RWPE2 (cell line): Measurements from ENCODE around the gene GSTM3.

Experiments
- ATAC-seq: fragments of 200-7000 bp; cut with Tn5 transposase; 3 replicates; pipeline ENCODE4 v1.9.1; 2021; ENCODE audit warnings: low read depth
- DNase-seq: peaks from one replicate; pipeline ENCODE4 v3.0.0-alpha.2; 2020; ENCODE audit warnings: low spot score
- H3K27ac ChIP-seq: fragments of 450-650 bp; 2 replicates; pipeline ENCODE4 v1.5.1; 2017; ENCODE audit warnings: mild to moderate bottlenecking; ENCODE audit not compliant: poor library complexity, severe bottlenecking
- H3K27me3 ChIP-seq: fragments of 250-450 bp; sonication (Bioruptor Pico); 2 replicates; pipeline ENCODE4 v1.5.1; 2021; ENCODE audit warnings: mild to moderate bottlenecking, moderate library complexity; ENCODE audit not compliant: insufficient read depth, poor library complexity, severe bottlenecking
- H3K36me3 ChIP-seq: fragments of 250-450 bp; sonication (Bioruptor Pico); 2 replicates; pipeline ENCODE4 v1.5.1; 2020; ENCODE audit warnings: low read depth, mild to moderate bottlenecking, moderate library complexity
- H3K4me1 ChIP-seq: fragments of 250-450 bp; sonication (Bioruptor Pico); 2 replicates; pipeline ENCODE4 v1.5.1; 2021; ENCODE audit warnings: mild to moderate bottlenecking, moderate library complexity; ENCODE audit not compliant: insufficient read depth, poor library complexity, severe bottlenecking
- H3K4me3 ChIP-seq: fragments of 250-450 bp; sonication (Bioruptor Pico); 2 replicates; pipeline ENCODE4 v1.5.1; 2021; ENCODE audit warnings: mild to moderate bottlenecking, moderate library complexity; ENCODE audit not compliant: severe bottlenecking
- H3K9me3 ChIP-seq: fragments of 250-450 bp; sonication (Bioruptor Pico); 2 replicates; pipeline ENCODE4 v1.5.1; 2021; ENCODE audit warnings: mild to moderate bottlenecking, moderate library complexity; ENCODE audit not compliant: severe bottlenecking
- TF ChIP-seq, protein P1 (sequence below): fragments of 450-650 bp; IDR thresholded peaks from one replicate; pipeline ENCODE4 v1.5.1; 2017; ENCODE audit warnings: mild to moderate bottlenecking, moderate library complexity; ENCODE audit not compliant: poor library complexity, severe bottlenecking

GSTM3 gene

DNA sequence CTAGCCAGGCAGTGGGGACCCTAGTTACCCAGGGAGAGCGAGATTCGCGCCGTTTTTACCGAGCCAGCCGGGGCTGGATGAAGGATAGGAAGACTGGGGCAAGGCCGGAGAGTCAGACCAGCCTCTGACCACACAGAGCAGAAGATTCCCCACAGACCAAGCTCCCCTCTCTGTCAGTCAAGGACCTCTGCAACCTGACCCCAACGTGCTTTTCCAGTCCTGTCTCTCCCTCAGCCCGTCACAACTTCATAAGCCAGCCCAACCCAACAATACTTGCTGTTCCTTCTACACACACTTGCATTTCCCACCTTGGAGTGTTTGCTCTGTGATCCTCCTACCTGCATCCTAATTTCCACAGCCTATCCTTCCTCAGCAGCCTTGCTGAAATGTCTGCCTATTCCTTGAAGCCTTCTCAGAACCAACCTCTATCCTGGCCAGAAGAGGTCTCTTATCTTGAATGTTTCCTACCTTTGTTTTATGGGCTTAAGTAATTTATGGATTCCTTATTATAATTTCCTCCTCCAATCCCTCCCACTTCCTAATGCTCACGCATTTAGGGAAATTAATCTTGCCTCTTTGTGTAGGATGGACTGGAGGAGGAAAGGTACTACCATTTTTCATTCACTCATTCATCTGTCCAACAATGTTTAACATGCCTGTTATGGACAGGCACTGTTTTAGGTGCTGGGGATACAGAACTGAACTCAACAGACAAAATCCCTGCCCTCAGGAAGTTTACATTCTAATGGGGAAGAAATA is at the start of gene GSTM3:
GSTM3 (minus strand) TSS at position 424 of the 759 bp plus-strand sequence. CDS start 751 bp downstream, outside the sequence.
- no peak within 1 kb of the TSS for H3K27ac ChIP-seq
- TF ChIP-seq, protein P1, sequence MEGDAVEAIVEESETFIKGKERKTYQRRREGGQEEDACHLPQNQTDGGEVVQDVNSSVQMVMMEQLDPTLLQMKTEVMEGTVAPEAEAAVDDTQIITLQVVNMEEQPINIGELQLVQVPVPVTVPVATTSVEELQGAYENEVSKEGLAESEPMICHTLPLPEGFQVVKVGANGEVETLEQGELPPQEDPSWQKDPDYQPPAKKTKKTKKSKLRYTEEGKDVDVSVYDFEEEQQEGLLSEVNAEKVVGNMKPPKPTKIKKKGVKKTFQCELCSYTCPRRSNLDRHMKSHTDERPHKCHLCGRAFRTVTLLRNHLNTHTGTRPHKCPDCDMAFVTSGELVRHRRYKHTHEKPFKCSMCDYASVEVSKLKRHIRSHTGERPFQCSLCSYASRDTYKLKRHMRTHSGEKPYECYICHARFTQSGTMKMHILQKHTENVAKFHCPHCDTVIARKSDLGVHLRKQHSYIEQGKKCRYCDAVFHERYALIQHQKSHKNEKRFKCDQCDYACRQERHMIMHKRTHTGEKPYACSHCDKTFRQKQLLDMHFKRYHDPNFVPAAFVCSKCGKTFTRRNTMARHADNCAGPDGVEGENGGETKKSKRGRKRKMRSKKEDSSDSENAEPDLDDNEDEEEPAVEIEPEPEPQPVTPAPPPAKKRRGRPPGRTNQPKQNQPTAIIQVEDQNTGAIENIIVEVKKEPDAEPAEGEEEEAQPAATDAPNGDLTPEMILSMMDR = no peak
- H3K4me1 ChIP-seq = no peaks in the 10 kb centered on the region
- H3K9me3 ChIP-seq = no peaks in the 10 kb centered on the region
- ATAC-seq = peak; percentile 43
- H3K4me3 ChIP-seq = peak within 1 kb of the TSS; percentile 52
- DNase-seq = no peak
- peaks cover 15% of the 10 kb centered on the region for H3K36me3 ChIP-seq
- H3K27me3 ChIP-seq = no peaks in the 10 kb centered on the region

DNA sequence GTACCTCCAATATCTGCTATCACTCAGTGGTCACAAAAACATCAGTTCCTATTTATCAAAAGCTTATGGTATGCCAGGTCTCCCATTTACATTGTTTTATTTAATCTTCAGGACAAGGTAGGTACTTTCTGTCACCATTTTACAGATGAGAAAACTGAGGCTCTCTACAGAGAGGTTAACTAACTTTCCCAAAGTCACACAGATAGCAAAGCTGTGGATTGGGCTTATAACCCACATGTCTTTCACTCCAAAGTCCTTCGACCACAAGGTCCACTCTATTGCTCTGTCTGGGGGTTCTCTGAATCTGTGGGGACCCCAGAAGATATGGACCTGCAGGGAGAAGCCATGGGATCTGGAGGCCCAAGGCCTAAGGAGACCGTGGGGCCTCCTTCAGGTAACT is 49.5 kb upstream of the GSTM3 start:
- no peaks in the 10 kb centered on the region for H3K27me3 ChIP-seq
- H3K27ac ChIP-seq = no peak overlapping the region
- TF ChIP-seq, protein P1 = no peak
- peaks cover 41% of the 10 kb centered on the region for H3K4me1 ChIP-seq
- no peaks in the 10 kb centered on the region for H3K9me3 ChIP-seq
- no peak for ATAC-seq
- H3K4me3 ChIP-seq = no peak overlapping the region
- H3K36me3 ChIP-seq = no peaks in the 10 kb centered on the region
- DNase-seq = no peak

DNA sequence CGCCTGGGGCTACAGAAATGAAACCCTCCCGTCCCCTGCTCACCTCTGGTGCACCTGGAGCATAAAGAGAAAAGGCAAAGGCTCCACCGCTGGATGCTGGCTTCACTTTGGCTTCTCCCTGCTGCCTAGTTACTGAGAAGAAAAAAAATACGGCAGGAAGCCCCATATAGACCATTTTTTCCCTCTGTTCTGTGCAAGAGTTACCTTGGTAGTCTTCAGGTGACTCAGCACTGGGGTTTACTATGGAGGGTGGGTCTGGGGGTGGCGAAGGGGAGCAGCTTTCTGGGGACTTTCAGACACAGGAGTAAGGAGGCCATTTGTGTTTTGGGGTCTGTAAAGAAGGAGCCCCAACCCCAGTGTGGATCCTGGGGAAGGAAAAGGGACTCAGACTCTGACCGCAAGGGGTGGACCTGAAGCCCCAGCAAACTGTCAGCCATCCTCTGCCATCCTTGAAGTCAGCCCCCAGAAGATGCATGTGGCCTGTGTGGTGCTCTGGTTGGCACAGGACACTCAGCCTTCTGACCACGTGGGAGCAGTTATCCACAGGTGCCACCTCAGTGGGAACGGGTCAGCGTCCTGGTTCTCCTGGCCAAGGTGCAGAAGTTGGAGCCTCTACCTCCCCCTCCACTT is 48.8 kb upstream of the GSTM3 start:
- Histone ChIP-seq H3K27me3 (no peaks in the 10 kb centered on the region), H3K4me1 (peaks cover 41% of the 10 kb centered on the region), H3K4me3 (no peak overlapping the region), H3K36me3 (no peaks in the 10 kb centered on the region), H3K9me3 (no peaks in the 10 kb centered on the region), H3K27ac (no peak overlapping the region)
- no peak for DNase-seq
- TF ChIP-seq, protein P1 = no peak
- ATAC-seq = no peak

DNA sequence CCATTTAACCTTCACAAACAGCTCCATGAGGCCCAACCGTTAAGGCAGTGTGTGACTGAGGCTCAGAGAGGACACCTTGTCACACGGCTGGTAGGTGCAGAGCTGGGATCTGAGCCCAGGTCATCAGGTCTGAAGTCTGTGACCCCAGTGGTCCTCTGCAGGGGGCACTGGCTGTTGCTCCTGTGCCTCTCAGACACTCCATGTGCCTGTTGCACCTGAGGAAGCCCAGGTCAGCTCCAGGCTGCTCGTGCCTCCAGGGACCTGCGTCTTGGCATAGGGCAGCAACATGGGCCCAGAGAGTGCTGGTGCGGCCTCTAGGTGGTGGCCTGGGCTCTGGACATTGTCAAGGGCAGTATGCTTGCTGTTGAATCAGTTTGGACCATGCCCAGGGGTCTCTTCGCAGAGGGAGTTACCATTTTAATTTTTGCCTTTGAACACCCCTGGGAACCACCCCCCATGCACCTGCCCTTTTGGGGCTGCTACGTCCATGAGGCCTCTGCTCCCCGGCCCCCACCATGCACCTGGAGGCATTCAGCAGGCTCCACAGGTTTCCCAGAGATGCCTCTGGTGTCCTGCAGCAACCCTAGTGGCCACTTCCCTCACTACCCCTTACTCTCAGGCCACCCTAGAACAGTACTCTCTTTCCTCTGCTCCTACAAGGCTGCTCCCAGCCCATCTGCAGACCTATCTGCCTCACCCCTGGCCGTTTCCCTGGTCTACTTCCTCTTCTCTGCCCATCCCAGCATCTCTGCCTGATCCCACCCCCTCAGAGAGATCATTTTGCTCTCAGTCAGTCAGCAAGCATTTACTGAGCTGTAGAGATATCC is 48.1 kb upstream of the GSTM3 start:
- no peaks in the 10 kb centered on the region for H3K27me3 ChIP-seq
- DNase-seq (peak; percentile 50), ATAC-seq (peak; percentile 39; the same call in 1 of the 3 replicates)
- H3K27ac ChIP-seq = no peak overlapping the region
- peaks cover 40% of the 10 kb centered on the region for H3K4me1 ChIP-seq
- TF ChIP-seq, protein P1 = peak; percentile 23
- H3K36me3 ChIP-seq = no peaks in the 10 kb centered on the region
- H3K9me3 ChIP-seq = no peaks in the 10 kb centered on the region
- H3K4me3 ChIP-seq = no peak overlapping the region
